GM18508 (cell line): Measurements from ENCODE around the gene WFIKKN1.

Experiments used
- ATAC-seq: cut with Tn5 transposase; IDR thresholded peaks from one replicate; pipeline ENCODE4 v1.9.1; 2021; ENCODE audit warnings: moderate number of reproducible peaks; ENCODE audit not compliant: insufficient read depth, unreplicated experiment

WFIKKN1 gene

DNA sequence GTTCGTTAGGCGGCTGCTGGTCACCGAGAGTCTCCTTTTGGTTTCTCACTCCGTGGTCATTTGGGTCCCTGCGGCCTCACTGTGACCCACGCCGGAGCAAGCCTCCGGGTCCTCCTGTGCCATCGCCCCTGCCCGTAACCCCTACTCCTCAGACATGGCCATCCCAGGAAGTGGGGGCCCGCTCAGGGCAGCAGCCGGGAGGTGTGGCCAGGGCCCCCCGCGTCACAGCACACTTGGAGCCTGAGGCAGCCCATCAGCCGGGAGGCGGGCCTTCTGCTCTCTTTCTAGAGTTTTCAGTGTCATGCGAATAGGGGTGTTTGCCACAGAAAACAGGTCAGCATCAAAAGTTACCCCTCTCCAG, 7.9 kb upstream of the WFIKKN1 start:
- no peak for ATAC-seq

DNA sequence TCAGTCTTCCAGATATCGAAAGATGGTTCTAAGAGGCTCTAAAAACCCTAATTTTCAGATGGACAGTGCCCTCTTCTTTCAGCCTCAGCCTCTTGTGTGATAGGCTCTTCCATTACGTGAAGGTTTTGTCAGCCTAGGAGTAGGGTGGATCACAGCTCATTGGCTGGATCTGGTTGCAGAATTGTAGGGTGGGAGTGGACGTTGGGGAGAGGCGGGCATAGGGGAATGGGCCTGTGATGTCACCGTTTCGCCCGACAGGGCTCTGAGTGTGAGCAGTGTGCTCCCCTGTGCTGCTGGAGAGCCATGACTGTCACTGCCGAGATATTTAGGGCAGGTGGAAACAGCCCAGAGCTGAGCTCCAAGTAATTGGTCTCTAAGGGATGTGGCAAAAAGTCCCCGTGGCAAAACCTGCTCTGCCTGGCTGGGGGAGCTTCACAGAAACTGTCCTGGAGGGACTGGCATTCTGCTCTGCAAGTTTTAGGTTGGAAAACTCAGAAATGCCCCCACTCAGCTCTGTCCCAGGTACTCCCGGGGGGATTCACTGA, 6.2 kb upstream of the WFIKKN1 start:
- ATAC-seq, result no peak

DNA sequence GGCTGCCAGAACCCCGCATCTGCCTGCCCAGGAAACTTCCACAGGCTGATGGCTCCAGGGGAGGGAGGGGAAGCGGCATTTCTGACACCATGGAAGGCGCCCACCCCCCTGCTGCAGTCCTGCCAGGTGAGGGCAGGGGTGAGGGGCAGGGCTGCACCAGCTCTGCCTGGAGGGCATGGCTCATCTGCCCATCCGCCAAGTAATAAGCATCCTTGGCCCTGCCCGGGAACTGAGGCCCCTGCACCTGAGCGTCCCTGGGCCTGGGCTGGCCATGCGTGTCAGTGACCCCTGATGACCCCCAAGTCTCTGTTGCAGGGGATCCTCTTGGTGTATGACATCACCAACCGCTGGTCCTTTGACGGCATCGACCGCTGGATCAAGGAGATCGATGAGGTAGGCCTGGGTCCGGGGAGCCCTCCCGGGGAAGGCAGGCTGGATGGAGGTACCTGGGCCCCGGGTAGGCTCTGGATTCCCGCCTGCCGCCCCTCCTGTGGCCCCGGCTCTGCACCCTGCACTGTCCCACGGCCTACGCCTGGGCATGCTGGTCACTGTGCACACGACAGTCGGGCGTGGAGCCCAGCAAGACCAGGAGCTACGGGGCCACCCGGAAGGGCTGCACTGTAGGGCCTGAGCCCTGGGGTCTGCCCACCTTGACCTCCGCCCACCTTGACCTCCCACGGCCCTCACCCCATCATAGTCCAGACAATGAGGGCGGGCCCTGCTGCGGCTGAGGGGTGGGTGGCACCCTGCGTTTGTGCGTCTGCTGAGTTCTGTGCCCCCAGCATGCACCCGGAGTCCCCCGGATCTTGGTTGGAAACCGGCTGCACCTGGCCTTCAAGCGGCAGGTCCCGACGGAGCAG, 5.4 kb upstream of the WFIKKN1 start:
- no peak for ATAC-seq

DNA sequence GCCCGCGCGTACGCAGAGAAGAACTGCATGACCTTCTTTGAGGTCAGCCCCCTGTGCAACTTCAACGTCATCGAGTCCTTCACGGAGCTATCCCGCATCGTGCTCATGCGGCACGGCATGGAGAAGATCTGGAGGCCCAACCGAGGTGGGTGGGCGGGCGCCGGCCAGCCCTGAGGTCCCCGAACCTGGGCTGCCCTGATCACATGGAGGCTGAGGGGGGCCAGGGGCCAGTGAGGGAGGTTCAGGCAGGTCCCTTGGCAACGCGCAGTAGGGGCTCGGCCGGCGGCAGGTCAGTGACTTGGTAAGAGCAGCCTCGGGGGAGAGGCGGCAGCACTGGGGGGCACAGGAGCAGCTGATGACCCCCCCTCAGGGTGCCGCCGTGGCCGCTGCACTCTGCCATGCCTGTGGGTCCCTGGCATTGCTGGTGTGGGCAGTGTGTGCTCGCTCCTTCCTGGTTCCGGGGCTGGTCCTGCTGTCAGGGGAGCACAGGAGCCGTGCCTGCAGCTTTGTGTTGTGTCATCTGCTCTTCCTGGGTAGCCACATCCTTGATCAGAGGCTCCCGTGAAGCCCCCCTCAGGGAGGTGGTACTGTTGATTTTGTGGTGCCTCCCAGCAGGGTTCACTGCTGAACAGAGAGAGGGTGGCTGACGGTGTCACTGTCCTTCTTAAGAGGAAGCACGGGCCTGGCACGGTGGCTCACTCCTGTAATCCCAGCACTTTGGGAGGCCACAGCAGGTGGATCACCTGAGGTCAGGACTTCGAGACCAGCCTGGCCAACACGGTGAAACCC, 4.6 kb upstream of the WFIKKN1 start:
- ATAC-seq, result no peak

DNA sequence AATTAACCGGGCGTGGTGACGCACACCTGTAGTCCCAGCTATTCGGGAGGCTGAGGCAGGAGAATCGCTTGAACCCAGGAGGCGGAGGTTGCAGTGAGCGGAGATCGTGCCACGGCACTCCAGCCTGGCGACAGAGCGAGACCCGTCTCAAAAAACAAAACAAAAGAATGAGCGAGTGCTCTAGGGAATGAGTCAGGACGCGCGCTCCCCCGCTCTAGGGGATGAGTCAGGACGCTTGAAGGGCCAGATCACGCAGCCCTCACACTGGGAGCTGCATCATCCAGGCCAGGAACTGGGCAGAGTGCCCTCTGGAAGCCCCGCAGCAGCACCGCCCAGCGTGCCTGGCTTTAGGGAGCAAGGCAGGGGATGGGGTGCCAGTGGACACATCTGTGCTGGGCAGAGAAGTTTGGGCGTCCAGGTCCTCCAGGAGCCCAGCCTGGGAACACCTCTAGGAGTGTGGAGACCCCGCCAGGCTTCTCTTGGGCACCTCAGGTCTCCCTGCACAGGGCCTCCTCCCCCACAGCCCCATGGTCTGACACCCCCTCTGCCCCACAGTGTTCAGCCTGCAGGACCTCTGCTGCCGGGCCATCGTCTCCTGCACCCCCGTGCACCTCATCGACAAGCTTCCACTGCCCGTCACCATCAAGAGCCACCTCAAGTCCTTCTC, 3.9 kb upstream of the WFIKKN1 start:
- no peak for ATAC-seq

DNA sequence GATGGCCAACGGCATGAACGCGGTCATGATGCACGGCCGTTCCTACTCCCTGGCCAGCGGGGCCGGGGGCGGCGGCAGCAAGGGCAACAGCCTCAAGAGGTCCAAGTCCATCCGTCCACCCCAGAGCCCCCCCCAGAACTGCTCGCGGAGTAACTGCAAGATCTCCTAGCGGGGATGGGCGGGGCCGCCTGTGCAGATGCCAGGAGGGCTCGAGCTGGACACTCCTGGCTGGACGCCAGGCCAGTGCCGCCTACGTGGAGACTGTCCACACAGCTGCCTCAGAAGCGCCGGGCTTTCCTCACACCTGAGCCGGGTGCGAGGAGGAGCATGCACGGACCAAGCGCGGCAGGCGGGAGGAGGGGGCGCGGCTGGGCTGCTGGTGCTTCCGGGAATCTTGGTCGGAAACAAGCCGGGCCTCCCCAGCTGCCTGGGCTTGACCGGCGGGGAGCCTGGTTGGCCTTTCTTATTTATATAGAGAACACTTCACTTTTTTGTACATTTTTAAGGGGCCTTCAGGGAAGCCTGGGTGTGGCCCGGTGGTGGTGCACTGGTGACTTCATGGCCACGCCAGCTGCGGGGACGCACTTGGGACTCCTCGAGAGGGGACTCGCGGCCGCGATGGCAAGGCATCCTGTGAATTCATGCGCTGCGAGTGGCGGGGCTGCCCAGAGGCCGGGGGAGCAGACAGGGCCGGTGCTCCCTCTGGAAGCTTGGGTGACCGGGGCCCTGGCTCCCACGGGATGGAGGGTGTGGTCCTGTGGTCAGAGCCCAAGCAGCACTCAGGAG, 3.1 kb upstream of the WFIKKN1 start:
- ATAC-seq, result no peak

DNA sequence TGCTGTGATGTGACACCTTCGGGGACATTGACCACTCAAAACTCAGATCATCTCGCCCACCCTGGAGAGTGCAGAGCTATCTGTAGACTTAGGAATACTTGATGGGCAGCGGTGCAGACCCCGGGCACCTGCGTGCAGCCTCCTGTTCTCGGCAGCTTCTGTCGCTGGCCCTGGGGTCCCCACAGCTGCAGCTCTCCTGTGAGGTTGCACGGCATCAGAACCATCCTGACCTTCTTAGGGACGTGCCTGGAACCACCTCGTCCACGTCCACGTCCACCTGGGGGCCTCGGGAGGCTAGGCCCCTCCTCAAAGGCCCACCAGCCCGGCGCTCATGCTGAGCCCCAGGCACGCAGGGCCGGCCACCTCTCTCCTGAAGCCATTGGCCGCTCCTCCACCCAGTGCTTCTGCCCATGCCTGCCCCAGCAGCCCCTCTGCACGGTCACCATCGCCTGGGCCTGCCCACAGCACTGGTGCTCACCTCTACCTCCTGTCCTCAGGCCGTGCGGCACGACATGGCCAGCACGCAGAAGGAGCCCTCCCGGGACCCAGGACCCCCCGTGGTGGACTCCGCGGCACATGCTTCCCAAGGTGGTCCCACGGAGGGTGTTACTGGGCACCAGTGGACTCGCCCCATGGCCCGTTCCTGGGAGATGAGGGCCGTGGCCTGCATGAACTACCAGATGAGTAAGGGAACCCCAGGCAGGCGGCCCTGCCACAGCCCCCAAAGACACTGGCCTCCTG, 2.3 kb upstream of the WFIKKN1 start:
- no peak for ATAC-seq

DNA sequence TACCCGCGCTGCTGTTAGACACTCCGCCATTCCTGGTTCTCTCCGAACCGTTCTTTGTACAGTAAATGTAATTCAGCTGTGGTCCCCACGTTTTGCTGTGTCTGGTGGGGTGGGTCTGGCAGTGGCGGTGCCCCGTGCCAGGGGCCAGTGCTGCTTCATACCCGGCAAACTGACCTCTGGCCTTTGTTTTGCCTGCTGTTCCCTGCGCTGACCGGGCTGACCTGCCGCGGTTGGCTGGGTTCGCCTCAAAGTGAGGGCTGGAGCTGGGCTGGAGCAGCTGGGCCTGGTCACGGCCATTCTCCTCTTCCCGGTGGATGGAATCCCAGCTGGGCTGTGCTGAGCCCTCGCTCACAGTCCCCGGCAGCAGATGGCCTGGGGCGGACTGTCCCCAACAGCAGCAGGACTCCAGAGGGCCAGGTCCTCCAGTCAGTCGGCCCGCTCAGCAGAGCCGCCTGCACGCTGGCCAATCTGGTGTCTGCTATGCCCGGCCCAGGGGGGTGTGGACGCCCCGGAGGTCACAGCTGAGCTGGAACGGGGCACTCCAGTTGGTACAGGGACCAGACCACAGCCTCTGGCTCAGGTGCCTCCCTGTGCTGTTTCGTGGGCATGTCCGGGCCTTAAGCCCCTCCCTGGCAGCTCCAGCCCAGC, 1.5 kb upstream of the WFIKKN1 start:
- ATAC-seq, result no peak

DNA sequence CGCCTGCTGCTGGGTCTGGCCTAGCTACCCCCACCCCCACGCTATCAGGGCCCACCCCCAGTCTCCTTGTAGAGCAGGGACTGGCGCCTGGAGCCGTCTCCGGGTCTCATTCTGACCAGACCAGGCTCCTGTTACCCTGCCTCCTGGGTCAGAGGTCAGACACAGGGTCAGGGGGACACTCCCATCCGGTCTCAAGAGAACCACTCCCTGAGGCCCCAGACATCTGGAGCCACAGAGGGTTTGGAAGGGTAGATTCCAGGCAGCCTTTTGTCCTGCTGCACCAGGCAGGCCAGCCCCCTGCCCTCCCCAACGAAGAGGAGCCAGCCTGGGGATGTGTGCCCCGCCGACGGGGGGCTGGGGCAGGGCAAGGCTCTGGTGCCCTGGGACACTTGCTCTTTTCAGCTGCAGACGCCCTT, 944 bp upstream of the WFIKKN1 start:
- ATAC-seq, result no peak

DNA sequence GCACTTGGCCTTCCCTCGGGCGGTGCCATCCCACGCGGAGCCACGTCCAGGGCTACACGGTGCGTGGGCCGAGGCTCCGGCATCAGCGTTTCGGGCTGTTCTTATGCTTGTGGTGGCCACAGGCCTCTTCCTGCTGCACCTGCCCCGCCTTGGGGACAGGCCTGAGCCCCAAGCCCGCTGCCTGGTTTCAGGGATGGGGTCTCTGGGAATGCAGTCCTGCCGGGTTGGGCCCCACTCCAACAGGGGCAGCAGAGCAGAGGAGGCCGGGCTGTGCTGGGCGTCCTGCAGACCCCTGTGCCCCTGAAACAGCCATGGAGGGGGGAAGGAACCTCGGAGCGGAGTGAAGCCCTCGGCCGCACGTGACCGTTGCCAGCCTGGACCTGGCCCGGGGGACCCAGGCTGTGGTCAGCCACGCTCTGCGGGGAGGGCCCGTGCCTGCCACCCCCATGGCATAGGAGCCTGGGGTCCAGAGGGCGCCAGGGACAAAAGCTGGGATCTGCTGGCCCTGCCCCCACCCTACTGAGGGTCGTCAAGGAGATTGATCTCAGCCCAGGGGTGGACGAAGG, 453 bp upstream of the WFIKKN1 start:
- no peak for ATAC-seq

DNA sequence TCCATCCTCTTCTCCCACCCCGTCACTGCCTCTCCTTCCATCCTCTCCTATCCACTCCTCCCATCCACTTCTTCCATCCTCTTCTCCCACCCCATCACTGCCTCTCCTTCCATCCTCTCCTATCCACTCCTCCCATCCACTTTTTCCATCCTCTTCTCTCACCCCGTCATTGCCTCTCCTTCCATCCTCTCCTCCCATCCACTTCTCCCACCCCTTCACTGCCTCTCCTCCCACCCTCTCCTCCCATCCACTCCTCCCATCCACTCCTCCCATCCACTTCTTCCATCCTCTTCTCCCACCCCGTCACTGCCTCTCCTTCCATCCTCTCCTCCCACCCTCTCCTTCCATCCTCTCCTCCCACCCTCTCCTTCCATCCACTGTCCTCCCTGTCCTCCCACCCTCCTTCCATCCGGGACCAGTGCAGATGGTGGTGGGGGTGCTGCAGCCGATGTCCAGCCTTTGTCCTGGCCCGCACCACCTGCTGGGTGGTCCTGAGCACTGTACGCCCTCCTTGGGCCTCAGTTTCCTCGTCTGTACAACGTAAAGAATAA, 1.1 kb downstream of the WFIKKN1 start:
- no peak for ATAC-seq

DNA sequence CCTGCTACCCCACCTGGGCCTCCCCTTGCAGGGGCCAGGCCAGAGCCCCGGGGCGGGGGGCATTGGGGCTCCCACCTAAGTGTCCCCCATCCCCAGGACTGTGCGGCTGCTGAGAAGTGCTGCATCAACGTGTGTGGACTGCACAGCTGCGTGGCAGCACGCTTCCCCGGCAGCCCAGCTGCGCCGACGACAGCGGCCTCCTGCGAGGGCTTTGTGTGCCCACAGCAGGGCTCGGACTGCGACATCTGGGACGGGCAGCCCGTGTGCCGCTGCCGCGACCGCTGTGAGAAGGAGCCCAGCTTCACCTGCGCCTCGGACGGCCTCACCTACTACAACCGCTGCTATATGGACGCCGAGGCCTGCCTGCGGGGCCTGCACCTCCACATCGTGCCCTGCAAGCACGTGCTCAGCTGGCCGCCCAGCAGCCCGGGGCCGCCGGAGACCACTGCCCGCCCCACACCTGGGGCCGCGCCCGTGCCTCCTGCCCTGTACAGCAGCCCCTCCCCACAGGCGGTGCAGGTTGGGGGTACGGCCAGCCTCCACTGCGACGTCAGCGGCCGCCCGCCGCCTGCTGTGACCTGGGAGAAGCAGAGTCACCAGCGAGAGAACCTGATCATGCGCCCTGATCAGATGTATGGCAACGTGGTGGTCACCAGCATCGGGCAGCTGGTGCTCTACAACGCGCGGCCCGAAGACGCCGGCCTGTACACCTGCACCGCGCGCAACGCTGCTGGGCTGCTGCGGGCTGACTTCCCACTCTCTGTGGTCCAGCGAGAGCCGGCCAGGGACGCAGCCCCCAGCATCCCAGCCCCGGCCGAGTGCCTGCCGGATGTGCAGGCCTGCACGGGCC, 1.9 kb downstream of the WFIKKN1 start:
- ATAC-seq, result no peak

DNA sequence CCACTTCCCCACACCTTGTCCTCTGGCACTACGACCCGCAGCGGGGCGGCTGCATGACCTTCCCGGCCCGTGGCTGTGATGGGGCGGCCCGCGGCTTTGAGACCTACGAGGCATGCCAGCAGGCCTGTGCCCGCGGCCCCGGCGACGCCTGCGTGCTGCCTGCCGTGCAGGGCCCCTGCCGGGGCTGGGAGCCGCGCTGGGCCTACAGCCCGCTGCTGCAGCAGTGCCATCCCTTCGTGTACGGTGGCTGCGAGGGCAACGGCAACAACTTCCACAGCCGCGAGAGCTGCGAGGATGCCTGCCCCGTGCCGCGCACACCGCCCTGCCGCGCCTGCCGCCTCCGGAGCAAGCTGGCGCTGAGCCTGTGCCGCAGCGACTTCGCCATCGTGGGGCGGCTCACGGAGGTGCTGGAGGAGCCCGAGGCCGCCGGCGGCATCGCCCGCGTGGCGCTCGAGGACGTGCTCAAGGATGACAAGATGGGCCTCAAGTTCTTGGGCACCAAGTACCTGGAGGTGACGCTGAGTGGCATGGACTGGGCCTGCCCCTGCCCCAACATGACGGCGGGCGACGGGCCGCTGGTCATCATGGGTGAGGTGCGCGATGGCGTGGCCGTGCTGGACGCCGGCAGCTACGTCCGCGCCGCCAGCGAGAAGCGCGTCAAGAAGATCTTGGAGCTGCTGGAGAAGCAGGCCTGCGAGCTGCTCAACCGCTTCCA, 2.7 kb downstream of the WFIKKN1 start:
- ATAC-seq, result no peak

DNA sequence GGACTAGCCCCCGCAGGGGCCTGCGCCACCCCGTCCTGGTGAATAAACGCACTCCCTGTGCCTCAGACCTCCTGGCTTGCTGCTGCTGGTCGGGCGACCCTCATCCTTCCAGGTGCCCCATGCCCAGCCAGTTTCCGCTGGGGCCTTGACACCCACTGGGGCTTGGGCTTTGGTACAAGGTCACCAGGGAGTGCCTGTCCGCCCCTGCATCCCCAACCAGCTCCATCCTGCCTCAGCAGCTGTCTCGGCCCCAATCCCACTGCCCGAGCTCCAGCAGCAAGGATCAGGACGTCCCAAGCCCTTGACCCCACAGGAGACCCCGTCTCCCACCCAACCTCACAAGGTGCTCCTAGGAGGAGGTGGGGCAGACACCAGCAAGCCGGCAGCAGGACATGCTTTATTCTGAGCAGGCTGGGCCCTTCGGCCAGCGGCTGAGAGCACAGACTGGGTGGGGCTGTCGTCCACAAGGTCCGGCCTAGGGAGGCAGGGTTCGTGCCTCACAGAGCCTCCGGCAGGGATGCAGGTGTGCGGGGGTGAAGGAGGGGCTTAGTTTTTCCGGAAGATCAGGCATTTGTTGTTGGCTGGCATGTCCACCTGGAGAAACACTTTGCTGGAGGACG, 3.4 kb downstream of the WFIKKN1 start:
- ATAC-seq, result no peak

DNA sequence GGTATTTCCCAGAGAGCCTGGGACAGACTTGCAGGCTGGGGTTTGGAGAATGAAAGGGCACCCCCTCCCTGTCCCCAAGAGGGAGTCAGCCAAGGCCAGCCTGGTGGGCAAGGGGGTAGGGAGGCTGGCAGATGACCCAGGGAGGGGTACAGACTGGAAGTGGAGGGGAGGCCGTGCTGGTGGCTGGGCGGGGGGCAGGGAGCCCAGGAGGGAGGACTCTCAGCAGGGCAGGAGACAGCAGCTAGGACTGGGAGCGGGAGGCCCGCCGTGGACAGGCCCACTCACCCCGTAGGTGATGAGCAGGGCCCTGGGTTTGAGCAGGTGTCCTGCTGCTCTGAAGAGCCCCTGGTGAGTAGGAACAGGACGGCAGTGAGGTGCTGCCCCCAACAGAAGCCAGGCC, 4.2 kb downstream of the WFIKKN1 start:
- ATAC-seq, result no peak

DNA sequence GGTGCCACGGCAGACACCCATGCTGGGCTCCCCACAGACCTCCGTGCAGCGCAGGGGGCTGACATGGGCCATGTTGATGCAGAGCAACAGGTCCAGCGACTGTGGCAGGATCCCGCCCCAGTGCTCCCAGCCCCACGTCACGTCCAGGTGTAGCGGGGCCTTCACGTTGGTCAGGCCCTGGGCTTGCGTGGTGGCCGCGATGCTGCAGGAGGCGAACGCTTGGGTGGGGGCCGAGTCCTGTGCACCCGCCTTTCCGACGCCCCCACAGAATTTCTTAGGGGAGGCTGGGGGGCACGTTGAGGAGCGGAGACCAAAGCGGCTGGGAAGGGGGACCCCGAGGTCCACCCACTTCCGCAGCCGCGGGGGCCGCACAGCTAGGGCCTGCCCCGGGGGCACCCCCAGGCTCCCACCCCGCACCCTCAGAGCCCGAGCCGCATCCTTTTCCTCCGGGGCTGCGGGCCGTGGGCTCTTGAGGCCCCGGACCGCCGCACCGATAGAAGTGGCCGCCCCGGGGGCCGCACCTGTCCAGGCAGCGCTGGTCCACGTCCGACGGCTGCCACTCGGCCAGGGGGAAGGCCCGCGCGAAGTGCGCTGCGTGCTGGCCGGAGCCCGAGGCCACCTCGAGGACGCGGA, 4.9 kb downstream of the WFIKKN1 start:
- ATAC-seq, result no peak
